Activated T-cell treated with anti-CD3 and anti-CD28 coated beads, Interleukin-2, amount 50 U/mL, for 1 hour (primary cell): ENCODE data around the gene ST7L.
"Not testable (repeated sequence)": the region's sequence is repeated elsewhere in the genome, so short reads cannot be mapped to it uniquely, and the experiment has no call there.

Experiments used
- DNase-seq: peaks from one replicate; pipeline ENCODE4 v3.0.0-alpha.2; 2020

The ST7L gene

DNA sequence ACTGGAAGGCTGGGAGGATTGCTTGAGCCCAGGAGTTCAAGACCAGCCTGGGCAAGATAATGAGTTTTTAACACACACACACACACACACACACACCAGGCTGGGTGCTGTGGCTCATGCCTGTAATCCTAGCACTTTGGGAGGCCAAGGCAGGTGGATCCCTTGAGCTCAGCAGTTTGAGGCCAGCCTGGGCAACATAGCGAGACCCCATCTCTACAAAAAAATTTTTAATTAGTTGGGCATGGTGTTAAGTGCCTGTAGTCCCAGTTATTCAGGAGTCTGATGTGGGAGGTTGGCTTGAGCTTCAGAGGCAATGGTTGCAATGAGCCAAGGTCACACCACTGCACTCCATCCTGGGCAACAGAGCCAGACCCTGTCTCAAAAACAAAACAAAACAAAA lies 132.9 kb downstream of the ST7L start:
- not testable (repeated sequence) for DNase-seq

DNA sequence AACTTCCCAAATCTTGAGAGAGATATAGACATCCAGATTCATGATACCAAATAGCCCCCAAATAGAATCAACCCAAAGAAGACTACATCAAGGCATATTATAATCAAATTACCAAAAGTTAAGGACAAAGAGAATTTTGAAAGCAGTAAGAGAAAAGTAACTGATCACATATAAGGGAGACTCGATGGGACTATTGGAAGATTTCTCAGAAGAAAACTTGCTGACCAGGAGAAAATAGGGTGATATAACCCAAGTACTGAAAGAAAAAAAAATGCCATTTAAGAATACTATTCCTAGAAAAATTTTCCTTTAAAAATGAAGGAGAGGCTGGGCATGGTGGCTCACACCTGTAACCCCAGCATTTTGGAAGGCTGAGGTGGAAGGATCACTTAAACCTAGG lies 140.6 kb downstream of the ST7L start:
- no peak for DNase-seq

DNA sequence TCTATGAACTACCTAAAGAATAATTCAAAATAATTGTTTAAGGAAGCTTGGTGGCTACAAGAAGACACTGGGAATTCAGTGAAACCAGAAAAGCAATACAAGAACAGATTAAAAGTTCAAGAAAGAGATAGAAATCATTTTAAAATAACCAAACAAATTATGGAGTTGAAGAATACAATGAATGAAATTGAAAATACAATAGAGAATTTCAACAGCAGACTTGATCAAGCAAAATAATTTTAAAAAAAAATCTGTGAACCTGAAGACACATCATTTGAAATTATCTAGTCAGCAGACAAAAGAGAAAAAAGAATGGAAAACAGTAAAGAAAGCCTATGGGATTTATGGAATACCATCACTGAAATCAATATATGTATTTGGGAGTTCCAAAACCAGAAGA lies 141.4 kb downstream of the ST7L start:
- no peak for DNase-seq
